ENCODE measurements around the gene MTRF1L. TPM values are rescaled to one million over a fixed set of nuclear protein-coding genes. Genes with fewer than 3 reads are reported as not detected.
"Not testable (repeated sequence)": the region's sequence is repeated elsewhere in the genome, so short reads cannot be mapped to it uniquely, and the experiment has no call there.

The MTRF1L gene
- total RNA-seq, 1 experiment from 2014 or later = 8.0 TPM

- Histone ChIP-seq H3K4me2 (peak overlapping the region; percentile 99), H3K27me3 (ENCODE audit: insufficient read depth, low read depth) (no peaks in the 10 kb centered on the region), H3K36me3 (ENCODE audit: low read depth) (peaks cover 29% of the 10 kb centered on the region), H3F3A (ENCODE audit: insufficient read depth, low read depth) (peaks cover 25% of the 10 kb centered on the region; the same call in 1 of the 2 replicates), H2AFZ (no peak overlapping the region), H3K4me3 (peak overlapping the region; percentile 7; the same call in 1 of the 2 replicates), H3K4me1 (replicated peaks; ENCODE audit: insufficient read depth) (peaks cover 33% of the 10 kb centered on the region), H3K79me2 (ENCODE audit: low read depth) (peaks cover 69% of the 10 kb centered on the region), H4K20me1 (ENCODE audit: insufficient read depth) (peaks cover 9% of the 10 kb centered on the region; the same call in 1 of the 2 replicates), H3K9me2 (ENCODE audit: insufficient read depth) (no peaks in the 10 kb centered on the region), H3K27ac (no peak overlapping the region), H3K9me3 (ENCODE audit: insufficient read depth, low read depth) (no peaks in the 10 kb centered on the region)
- POLR2A ChIA-PET (ENCODE audit: unreplicated experiment) = no interaction called here
- DNase-seq = no peak
- no TSS peak for BruUV-seq (replicated peaks)
- no peak for TF ChIP-seq EZH2 (IDR thresholded peaks at IDR 0.05; ENCODE audit: low read depth)
- no peak for TF ChIP-seq CTCF (conservative IDR thresholded peaks at IDR 0.05)
- intact Hi-C loops (cut with micrococcal nuclease; ENCODE audit: unreplicated experiment) = loop anchor here (2.0 kb wide), 1 partner anchor 15 kb away; no protein-coding TSS in a partner anchor
- CTCF ChIA-PET = no interaction called here
Measured at GRCh38 chr6:153000243-153000642, 2.3 kb downstream of the MTRF1L start.

GRCh38 chr6:152999538-152999937 lies 3.0 kb downstream of the MTRF1L start:
- H3K4me2 ChIP-seq; BruUV-seq (replicated peaks); H4K20me1 ChIP-seq (ENCODE audit: insufficient read depth); CTCF ChIA-PET; H3K27me3 ChIP-seq (ENCODE audit: insufficient read depth, low read depth); DNase-seq; H3K27ac ChIP-seq; H2AFZ ChIP-seq; intact Hi-C loops (cut with micrococcal nuclease; ENCODE audit: unreplicated experiment); H3K9me2 ChIP-seq (ENCODE audit: insufficient read depth); H3K9me3 ChIP-seq (ENCODE audit: insufficient read depth, low read depth); H3K4me3 ChIP-seq: not testable (repeated sequence)
- H3K4me1 ChIP-seq (replicated peaks; ENCODE audit: insufficient read depth) = peaks cover 30% of the 10 kb centered on the region
- peaks cover 29% of the 10 kb centered on the region for H3K36me3 ChIP-seq (ENCODE audit: low read depth)
- H3F3A ChIP-seq (ENCODE audit: insufficient read depth, low read depth) = peaks cover 25% of the 10 kb centered on the region; the same call in 1 of the 2 replicates
- POLR2A ChIA-PET (ENCODE audit: unreplicated experiment) = interaction anchor here (0.6 kb wide), 1 partner anchor 16 kb away, joined by 4 read pairs; the partner anchor contains the start of gene FBXO5
- H3K79me2 ChIP-seq (ENCODE audit: low read depth) = peaks cover 66% of the 10 kb centered on the region

- CTCF ChIA-PET = no interaction called here
- H3K4me1 ChIP-seq (replicated peaks; ENCODE audit: insufficient read depth) = no peaks in the 10 kb centered on the region
- no peaks in the 10 kb centered on the region for H3K27me3 ChIP-seq (ENCODE audit: insufficient read depth, low read depth)
- peaks cover 8% of the 10 kb centered on the region; the same call in 1 of the 2 replicates for H4K20me1 ChIP-seq (ENCODE audit: insufficient read depth)
- no peak overlapping the region for H3K4me3 ChIP-seq
- H3K36me3 ChIP-seq (ENCODE audit: low read depth) = peaks cover 37% of the 10 kb centered on the region
- H3K79me2 ChIP-seq (ENCODE audit: low read depth) = peaks cover 38% of the 10 kb centered on the region
- POLR2A ChIA-PET (ENCODE audit: unreplicated experiment) = no interaction called here
- peaks cover 22% of the 10 kb centered on the region; the same call in 1 of the 2 replicates for H3F3A ChIP-seq (ENCODE audit: insufficient read depth, low read depth)
- intact Hi-C loops (cut with micrococcal nuclease; ENCODE audit: unreplicated experiment) = no loop called here
- no peaks in the 10 kb centered on the region for H3K9me2 ChIP-seq (ENCODE audit: insufficient read depth)
- no peak for DNase-seq
- H3K27ac ChIP-seq = no peak overlapping the region
- no peak overlapping the region for H3K4me2 ChIP-seq
- H3K9me3 ChIP-seq (ENCODE audit: insufficient read depth, low read depth) = no peaks in the 10 kb centered on the region
- TF ChIP-seq EZH2 (IDR thresholded peaks at IDR 0.05; ENCODE audit: low read depth) (no peak), CTCF (conservative IDR thresholded peaks at IDR 0.05) (no peak)
- H2AFZ ChIP-seq = no peak overlapping the region
- BruUV-seq (replicated peaks) = no TSS peak
Measured at GRCh38 chr6:152993847-152994246, 8.7 kb downstream of the MTRF1L start.

- Histone ChIP-seq H3K4me3 (no peak overlapping the region), H4K20me1 (ENCODE audit: insufficient read depth) (peaks cover 8% of the 10 kb centered on the region; the same call in 1 of the 2 replicates), H3K4me1 (replicated peaks; ENCODE audit: insufficient read depth) (no peaks in the 10 kb centered on the region), H3K4me2 (no peak overlapping the region), H3K27ac (no peak overlapping the region), H3F3A (ENCODE audit: insufficient read depth, low read depth) (peaks cover 22% of the 10 kb centered on the region; the same call in 1 of the 2 replicates), H3K9me3 (ENCODE audit: insufficient read depth, low read depth) (no peaks in the 10 kb centered on the region), H3K79me2 (ENCODE audit: low read depth) (peaks cover 34% of the 10 kb centered on the region), H3K27me3 (ENCODE audit: insufficient read depth, low read depth) (no peaks in the 10 kb centered on the region), H3K36me3 (ENCODE audit: low read depth) (peaks cover 35% of the 10 kb centered on the region), H2AFZ (no peak overlapping the region), H3K9me2 (ENCODE audit: insufficient read depth) (no peaks in the 10 kb centered on the region)
- ChIA-PET POLR2A (ENCODE audit: unreplicated experiment) (no interaction called here), CTCF (no interaction called here)
- no peak; the same call in 1 of the 2 replicates for TF ChIP-seq CTCF (conservative IDR thresholded peaks at IDR 0.05)
- TF ChIP-seq EZH2 (IDR thresholded peaks at IDR 0.05; ENCODE audit: low read depth) = no peak
- BruUV-seq (replicated peaks) = TSS peak; percentile 3
- intact Hi-C loops (cut with micrococcal nuclease; ENCODE audit: unreplicated experiment) = no loop called here
- no peak for DNase-seq
Measured at GRCh38 chr6:152993431-152993830, 9.1 kb downstream of the MTRF1L start.
